Measurements from ENCODE around the gene SLC10A6. TPM values are rescaled to one million over a fixed set of nuclear protein-coding genes. Genes with fewer than 3 reads are reported as not detected.
A peak's percentile ranks its signal among the peaks of the same experiment; 100 is the strongest.

The SLC10A6 gene
- polyA plus RNA-seq, 5 donors: 0.23 to 0.76 (median 0.31) TPM

DNA sequence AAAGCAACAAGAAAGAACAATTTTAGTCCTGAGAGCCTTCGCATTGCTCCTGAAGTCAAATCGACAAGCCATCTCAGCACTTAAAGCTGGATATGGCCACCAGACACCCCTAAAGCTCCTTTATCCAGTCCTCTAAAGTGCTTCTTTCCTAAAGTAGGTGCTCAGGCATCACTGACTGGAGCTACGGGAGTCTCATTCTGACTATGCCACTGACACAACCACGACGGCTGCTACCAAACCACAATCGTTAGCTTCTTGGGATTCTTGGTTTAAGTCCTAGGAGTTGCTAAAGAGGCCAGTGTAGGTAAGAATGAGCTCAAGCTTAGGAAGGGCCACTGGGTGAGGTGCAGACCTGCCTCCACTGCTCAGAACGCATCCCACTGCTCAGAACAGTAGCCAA, 1.0 kb downstream of the SLC10A6 start:
- no peak for DNase-seq

DNA sequence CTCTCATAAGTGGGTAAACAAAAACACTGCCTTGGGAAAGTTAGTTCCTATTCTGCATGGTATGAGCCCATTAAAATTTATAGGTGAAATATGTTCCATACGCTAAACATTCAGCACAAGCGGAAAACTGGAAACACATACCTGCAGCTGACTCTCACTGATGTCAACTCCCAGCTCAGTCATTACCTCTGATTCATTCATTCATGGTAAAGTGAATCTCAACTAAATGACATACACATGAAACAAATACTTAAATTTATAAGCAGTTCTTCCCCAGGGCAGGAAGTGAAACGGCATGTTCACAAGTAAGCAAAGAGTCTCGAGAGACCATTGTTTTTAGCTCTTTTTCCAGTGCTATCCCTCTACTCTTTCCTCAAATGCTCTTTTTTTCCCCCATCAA, 1.6 kb downstream of the SLC10A6 start:
- DNase-seq: no peak

DNA sequence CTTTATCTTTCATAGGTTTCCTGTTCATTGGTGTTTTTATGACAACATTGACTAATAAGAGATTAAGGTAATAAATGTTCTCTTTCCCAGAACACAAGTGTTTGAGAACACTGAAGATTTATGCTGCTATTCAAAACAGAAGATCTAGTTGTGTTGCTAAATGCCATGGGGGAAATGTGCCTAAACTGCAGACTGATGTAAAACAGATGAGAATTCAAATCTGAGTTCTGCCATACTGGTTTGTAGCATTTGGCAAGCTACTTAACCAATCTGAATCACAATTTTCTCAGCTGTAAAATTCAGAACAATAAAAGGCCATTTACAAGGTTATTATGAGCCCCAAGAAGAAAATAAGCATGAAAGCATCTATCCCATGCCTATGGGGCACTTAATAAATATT, 2.3 kb downstream of the SLC10A6 start:
- no peak for DNase-seq

DNA sequence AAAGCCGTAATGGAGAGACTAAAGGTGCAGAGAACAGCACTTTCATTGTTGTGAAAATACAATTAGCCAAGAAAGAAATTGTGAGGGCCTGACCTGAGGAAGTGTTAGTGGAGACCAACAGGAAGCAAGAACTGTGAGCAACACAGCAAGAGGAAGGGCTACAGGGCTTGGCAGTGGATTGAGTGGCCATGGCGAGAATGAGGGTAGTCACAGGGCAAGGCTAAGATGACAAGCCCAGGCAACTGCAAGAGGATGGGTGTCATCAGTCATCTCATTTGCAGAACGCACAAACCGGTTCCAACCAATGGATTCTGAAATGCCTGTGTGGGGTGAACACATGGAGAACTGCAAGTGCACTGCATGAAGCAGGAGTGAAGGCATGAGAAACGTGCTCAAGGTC, 3.6 kb downstream of the SLC10A6 start:
- no peak for DNase-seq

DNA sequence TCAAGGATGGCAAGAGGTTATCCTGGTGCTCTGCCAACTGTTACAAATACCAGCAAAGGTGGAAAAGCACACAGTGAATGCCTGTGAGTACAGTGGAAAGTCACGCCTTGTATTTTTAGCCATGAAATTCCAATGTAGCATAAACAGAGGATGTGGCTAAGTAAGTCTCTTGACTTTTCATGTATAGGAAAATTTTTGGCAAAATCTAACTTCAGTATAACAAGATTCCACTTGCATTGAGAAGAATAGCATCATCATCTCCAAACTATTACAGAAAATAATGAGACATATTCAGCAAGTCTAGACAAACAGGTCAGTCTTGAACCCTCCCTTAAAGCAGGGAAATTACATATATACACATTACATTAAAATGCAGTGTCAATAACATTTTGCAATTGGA, 7.9 kb downstream of the SLC10A6 start:
- DNase-seq: no peak

DNA sequence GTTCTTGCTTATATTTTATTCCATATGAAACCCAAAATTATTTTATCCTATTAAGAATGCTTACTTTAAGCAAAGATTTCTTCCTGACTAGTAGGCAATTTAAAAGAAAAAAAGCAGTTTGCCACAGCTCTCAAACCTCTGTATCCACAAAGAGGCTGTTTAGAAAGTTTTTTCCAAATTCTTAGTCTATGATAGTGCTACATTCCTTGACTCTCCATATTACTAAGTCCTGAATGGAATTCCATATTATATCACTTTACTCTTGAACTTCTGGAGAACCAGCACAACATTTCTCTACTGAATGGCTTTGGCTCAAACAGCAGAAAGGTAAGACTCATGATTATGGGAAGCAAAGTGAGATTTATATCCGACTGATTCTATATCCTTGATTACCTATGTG, 8.3 kb downstream of the SLC10A6 start:
- no peak for DNase-seq

DNA sequence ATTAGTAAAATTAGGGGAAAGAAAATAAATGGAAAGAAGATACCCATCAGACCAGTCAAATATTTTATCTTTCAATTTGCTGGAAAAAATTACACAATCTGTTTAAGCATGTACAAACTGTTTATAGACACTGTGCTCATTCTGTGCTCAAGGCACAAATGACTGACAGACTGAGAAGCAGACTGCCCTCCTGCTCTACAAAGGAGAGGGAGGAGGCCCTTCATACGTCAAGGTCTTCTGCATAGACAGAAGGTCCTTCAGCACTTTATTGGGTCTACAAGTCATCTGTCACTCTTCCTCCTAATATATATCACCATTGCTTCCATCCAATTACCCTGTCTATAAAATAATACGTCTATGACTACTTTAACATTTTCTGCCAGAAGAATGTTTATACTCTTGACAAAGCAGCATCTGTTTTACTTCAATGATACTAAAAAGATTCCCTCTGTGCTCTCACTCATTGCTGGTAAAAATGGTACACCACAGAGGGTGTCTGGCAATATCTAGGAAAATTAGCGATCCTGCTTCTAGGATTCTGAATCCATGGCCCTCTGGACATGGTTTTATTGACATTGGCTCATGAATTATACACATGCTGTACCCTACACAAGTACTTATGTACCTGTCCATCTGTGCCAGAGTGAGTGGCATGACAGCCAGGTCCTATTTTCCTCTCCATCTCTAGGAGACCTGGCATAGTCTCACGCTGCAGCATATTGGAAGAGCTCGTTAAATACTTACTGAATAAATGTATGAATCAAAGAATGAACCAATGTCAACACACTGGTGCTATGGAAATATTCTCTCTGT, 11.3 kb downstream of the SLC10A6 start:
- no peak for DNase-seq

DNA sequence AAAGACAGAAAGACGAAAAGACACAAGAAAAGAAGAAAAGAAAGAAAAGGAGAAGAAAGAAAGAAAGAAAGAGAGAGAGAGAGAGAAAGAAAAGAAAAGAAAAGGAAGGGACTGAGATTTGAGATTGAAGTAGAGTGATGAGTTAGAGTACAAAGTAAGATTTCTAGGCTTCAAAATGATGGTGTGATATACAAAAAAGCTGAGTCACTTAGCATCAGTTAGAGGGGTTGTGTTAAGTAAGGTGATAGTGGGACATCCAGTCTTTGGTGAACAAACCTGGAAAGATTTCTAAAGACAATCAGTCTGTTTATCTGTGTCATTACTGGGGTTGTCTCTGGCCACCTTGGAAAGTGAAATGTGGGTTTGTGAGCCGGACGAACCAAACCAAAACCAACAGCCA, 13.5 kb downstream of the SLC10A6 start:
- no peak for DNase-seq

DNA sequence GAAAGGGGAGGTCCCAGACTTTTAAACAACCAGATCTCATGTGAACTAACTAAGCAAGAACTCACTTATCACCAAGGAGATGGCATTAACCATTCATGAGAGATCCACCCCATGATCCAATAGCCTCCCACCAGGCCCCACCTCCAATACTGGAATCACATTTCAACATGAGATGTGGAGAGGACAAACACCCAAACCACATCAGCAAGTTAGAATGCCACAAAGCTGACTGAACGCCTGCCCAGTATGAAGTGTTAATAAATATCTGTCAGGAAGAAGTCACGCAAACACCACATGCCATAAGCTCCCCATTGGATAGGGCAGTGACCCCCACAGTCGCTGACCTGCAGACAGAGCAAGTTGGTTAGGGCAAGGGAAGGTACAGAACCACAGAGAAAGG, 14.3 kb downstream of the SLC10A6 start:
- DNase-seq: no peak

DNA sequence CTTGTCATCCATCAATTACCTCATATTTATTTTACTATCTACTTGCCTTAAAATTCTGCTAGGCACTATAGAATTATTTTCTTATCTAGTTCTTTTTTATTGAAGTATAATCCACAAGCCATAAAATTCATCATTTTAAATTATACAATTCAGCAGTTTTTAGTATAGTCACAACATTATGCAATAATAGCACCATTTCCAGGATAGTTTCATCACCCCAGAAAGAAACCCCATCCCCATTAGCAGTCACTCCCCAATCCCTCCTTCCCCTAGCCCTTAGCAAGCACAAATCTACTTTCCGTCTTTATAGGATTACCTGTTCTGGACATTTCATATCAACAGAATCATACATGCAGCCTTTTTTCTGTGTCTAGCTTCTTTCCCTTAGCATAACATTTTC, 15.6 kb downstream of the SLC10A6 start:
- no peak for DNase-seq

DNA sequence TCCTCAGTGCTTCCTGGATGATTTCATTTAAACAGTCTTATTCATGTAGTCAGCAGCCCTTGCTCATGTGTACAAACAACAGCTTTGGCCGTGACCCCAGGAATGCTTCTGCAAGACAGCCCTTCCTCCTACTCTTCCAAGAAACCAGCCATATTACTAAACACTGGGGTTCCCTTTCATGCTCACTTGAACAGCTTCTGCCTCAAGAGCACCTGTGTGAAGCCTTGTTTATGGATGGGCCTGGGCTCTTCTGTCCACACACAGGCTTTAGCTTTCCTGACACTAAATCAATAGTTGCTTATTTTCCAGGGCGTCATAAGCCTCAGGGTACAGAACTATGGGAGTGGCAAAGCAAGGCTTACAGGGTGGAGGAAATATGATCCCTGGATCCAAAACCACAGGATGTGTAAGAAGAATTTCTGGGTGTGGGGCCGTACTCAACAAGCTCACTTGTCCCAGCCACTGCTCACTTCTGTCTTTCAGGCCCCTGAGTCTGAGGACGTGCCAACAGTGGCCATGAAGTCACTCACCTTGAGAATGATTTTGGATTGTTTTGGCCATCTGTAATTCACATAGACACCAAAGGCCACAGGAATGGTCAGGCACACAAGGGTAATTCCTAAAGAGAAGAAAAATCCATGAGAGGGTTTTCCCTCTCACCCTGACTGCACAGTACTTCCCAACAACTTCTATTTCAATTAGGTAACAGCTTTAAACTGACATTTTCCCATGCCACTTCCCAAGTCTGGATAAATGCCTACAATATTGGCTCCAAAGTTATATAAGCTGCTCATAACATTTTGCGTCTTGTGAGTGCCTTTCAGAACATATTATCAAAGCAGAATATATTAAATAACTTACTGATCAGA, 17.7 kb downstream of the SLC10A6 start:
- DNase-seq: no peak

DNA sequence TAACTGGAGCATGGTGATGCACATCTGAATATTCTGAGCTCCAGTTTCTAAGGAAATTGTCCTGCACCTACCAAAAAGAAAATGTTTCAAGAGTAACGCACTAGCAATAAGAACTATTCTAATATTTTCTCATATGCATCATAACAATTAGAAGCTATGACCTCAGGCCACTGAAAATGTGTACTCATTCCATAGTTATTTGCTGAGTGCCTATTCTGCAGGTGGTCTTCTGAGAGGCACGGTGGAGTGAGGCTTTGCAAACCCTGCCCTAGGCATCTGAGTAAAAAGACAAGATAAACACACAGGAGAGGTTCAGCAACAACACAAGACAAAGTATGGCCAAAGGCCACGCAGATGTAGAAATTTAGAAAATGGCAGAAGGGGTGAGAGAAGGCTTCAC, 23.7 kb downstream of the SLC10A6 start:
- no peak for DNase-seq

DNA sequence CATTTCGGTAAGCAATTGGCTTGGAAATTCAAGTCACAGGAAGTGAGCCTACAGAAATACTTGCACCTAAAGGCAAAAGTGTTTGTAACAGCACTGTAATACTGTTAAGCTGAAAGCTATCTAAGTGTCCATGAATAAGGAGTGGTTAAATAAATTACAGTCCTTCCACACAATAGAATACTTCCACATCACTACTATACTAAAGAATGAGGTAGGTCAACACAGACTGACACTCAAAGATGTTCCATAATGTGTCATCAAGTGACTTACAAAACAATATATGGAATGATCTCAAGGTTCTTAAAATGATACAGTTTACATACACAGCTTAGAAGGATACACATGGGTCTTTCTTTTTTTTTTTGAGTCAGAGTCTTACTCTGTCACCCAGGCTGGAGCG, 27.0 kb downstream of the SLC10A6 start:
- no peak for DNase-seq

DNA sequence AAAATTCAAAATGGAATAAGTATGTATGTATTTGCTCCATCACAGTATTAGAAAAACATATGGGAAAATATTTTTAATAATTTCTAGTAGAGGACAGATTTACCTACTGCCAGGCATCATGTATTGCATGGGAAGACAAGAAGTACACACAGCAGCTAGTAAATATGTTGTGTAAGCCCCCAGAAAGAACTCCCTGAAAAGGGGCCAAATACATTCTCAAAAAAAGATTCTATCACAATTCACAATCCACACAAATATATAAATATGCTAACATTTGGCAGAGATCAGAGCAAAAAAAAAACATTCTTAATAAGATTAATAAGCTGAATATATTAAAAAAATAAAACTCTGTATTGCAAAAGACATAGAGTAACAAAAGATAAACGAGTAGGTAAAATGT, 28.0 kb downstream of the SLC10A6 start:
- DNase-seq: no peak

DNA sequence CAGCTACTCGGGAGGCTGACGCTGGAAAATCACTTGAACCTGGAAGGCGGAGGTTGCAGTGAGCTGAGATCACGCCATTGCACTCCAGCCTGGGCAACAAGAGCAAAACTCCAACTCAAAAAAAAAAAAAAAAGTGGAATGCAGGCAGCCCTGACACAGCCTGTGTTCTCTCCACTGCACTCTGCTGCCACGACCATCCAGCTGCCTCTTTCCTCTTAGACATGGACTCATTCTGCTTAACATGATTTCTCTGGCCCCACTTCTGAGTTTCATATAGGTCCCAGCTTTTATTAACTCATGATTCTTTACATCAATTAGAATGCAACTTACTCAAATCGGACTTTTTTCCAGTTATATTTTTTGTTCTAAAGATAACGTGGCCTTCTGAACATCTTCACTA, 29.6 kb downstream of the SLC10A6 start:
- DNase-seq: no peak

DNA sequence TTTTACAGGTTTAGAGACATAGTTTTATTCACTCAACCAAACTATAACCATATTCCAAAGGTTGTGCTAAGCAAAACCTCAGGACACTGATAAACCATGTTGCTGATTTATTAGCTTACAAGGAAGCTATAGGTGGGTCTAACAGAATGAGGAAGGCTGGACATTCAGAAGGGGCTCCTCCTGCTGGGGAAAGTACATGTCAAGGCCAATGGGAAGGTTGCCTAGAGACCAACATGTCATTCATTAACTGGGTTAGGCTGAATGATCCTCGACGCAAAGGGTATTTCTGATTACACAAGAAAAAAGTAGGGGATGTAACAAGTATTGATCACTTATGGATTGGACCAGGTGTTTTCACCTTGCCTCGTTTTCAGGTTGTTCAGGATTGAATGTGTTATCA, 30.3 kb downstream of the SLC10A6 start:
- no peak for DNase-seq

DNA sequence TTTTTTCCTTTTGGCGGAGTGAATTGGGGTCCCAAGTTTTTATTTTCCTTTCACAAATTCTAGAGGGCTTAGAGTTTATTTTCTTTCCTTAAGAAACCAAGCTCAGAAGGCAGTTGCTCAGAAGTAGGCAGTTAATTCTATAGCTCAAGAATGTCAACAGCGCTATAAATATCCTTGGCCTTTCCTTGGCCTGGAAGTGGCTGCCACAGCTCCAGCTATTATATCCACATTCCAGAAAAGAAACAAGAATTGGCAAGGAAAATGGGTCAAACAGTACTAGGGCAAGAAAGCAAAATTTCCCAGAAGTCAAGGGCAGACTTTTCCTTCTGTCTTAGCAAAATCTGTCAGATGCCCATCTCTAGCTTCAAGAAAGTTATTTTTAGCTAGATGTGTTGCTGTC, 31.0 kb downstream of the SLC10A6 start:
- no peak for DNase-seq

DNA sequence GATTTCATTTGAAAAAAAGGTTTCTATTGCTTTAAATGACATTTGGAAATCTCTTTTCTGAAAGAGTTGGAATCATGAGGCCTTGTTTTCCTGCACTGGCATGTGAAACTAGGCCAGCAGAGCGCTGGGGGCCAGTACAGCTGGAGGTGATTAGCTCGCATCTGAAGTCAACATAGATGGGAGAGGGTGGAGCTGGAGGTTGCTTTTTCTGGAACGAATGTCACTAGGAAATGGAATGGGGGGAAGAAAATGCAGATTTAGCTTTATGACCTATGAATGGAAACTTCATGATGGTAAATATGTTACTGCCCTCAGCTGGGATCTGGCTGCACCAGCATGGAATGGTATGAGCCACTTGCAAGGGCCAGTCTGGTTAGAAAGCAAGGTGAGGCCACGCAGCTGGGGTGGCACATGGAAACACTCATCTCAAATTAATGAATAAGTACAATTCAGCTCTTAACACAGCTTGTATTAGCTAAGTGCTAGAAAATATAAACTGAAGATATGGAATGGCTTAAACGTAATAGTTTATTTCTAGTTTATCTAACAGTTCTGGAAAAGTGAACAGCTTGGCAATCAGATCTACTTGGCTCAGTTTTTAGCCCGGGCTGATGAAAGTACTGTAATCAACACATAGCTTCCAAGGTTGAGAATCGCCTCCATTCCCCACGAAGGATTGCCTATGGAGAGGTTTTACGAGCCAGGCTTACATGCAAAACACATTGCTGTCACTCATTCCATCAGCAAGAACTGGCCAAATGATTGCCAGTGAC, 32.5 kb downstream of the SLC10A6 start:
- peak; percentile 60 to 70 for DNase-seq

DNA sequence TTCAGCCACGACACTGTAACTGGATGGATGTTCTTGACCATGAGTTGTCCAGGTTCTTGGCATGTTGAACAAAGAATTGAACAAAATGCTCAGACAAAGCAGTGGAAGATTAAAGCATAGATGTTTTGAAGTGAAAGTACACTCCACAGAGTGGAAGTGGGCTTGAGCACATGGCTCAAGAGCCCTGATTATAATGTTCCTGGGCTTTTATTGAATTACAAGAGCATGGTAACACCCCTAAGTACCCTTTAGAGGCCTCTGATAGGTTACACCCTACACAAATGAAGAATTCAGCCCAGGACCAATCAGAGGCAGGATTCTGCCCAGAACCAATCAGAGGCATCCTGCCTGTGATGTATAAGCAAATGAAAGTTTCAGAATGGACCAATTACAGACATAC, 33.5 kb downstream of the SLC10A6 start:
- no peak for DNase-seq

DNA sequence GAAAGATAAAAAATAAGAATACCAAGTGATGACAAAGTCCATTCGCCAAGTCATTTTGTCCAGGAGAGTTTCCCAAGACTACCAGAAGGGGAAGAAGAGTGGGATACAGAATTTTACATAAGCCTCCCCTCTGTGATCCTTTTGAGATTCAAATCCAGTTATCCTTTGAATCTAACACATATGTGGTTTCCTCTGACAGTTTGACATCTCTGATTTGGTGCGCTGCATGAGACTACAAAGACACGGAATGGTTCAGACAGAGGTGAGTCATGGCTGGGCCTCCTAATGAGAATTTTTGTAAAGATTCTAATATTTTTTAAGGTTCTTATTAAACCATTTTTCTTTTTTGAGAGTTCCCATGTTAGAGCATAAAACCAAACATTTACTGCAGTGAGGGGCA, 38.3 kb downstream of the SLC10A6 start:
- no peak for DNase-seq

DNA sequence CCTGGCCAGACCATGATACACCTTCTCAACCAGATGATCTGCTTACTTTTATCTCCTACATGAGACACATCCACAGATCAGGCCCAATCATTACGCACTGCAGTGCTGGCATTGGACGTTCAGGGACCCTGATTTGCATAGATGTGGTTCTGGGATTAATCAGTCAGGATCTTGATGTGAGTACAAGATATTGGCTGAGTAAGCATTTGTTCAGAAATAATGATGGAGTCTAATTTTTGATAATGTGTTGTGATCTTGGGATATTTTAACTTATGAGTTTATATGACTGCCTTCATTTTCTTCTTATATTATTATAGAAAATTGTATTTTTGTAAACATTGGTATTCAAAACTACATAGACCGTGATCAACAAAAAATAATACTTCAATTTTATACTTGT, 39.4 kb downstream of the SLC10A6 start:
- DNase-seq: no peak

DNA sequence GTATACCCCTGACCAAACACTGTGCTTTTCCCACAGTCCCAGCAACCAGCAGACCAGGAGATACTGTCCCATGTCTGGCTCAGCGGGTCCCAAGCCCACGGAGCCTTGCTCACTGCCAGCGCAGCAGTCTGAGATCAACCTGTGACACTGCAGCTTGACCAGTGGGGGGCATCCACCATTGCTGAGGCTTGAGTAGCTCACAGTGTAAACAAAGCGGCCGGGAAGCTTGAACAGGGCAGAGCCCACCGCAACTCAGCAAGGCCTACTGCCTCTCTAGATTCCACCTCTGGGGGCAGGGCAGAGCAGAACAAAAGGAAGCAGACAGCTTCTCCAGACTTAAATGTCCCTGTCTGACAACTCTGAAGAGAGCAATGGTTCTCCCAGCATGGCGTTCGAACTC, 58.1 kb downstream of the SLC10A6 start:
- no peak for DNase-seq

DNA sequence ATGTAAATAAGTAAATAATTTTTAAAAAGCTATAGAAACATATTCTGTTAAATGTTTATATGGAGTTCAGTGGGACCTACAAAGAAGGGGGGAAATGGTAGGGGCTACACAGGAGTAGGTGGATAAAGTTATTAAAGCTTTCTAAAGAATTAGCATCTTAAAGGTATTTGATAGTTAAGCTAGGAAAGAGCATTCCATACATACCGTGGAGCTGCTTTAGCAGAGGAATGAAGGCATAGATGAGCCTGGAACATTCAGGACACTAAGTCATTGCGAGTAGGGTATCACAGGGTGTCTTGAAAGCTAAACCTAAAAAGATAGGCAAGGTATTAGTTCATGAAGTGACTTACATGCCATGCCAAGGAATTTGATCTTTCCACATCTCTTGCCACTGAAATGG, 60.4 kb downstream of the SLC10A6 start:
- DNase-seq: no peak
